Muscle of leg (tissue), 16 donors: ENCODE data around the gene UGT2A1. TPM values are rescaled to one million over a fixed set of nuclear protein-coding genes. Genes with fewer than 3 reads are reported as not detected.
"Not testable (repeated sequence)": the region's sequence is repeated elsewhere in the genome, so short reads cannot be mapped to it uniquely, and the experiment has no call there.

Experiments used
- DNase-seq: peaks from one replicate; pipeline ENCODE4 v3.0.0; 2013
- H3K27ac ChIP-seq: one replicate; pipeline ENCODE4 v1.5.1; 2013; ENCODE audit warnings: mild to moderate bottlenecking, low read length, control low read depth
- H3K27me3 ChIP-seq: one replicate; pipeline ENCODE4 v1.6.1; 2013; ENCODE audit warnings: low read length; ENCODE audit not compliant: control insufficient read depth, insufficient read depth
- H3K36me3 ChIP-seq: one replicate; pipeline ENCODE4 v1.6.1; 2013; ENCODE audit warnings: low read length; ENCODE audit not compliant: control insufficient read depth, insufficient read depth
- H3K4me1 ChIP-seq: one replicate; pipeline ENCODE4 v1.6.1; 2013; ENCODE audit warnings: low read length; ENCODE audit not compliant: control insufficient read depth, insufficient read depth
- H3K4me3 ChIP-seq: one replicate; pipeline ENCODE4 v1.5.1; 2013; ENCODE audit warnings: low read length, control low read depth
- H3K9me3 ChIP-seq: replicated peaks from 2 replicates; pipeline ENCODE4 v1.6.1; 2013; ENCODE audit warnings: low read depth, low read length; ENCODE audit not compliant: control insufficient read depth
- WGBS: methylation state at CpG from one replicate; pipeline ENCODE4 v1.1.5; 2013; ENCODE audit warnings: missing lambda C conversion rate; ENCODE audit not compliant: insufficient coverage; 5-methylcytosine and 5-hydroxymethylcytosine counted together
- long read RNA-seq, 11 donors: transcript quantifications; one replicate each; lab custom pipeline, GENCODE V29; 2026
- polyA plus RNA-seq, 8 donors: library from polyadenylated mRNA; unstranded; fragments of 120-200 nt; gene quantifications; one replicate each; pipeline versions ENCODE4 v1.2.1 to v1.2.3, GENCODE V29; 2013; ENCODE audit warnings: inconsistent platforms in 1 of 8, low replicate concordance in 1 of 8; ENCODE audit not compliant: insufficient read length in 8 of 8, insufficient read depth in 1 of 8
- total RNA-seq: library from RNA; stranded (reverse); fragments of 120-200 nt; gene quantifications from one replicate; pipeline ENCODE4 v1.2.4, GENCODE V29; 2013

UGT2A1 gene
- 0.31 TPM for total RNA-seq
- polyA plus RNA-seq: under 1 TPM in 5 of 8 donors, not detected in 3; 0.07 to 0.28 (median 0.09) TPM
- long read RNA-seq, donor 1: 0 reads
- long read RNA-seq, donor 2: 0 reads
- long read RNA-seq, donor 3: 0 reads
- long read RNA-seq, donor 4: 0 reads
- long read RNA-seq, donor 5: 0 reads
- long read RNA-seq, donor 6: 0 reads
- long read RNA-seq, donor 7: 0 reads
- long read RNA-seq, donor 8: 0 reads
- long read RNA-seq, donor 9: 0 reads
- long read RNA-seq, donor 10: 0 reads
- long read RNA-seq, donor 11: 0 reads

DNA sequence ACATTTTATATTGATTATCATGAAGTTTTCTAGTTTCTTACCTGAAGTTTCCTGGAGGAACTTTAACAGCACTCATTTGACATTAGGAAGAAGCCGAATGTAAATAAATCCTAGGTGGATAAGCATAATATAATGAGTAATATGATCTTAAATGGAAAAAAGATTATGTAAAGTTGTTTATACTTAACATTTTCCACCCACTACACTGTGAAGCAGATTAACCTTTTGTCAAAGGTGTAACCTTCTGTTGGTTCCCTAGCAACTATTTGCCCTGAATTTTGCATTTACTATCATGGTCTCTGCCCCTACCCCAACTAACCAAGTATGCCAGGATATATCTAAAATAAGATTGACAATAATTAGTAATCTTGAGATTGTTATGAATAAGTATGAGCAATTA lies at the start of gene UGT2A1:
TSS of gene UGT2A1 (minus strand) at position 101 of the 400 bp plus-strand sequence. CDS start 5,603 bp downstream, outside the sequence.
- H3K27ac ChIP-seq: no peak within 1 kb of the TSS
- DNase-seq: no peak
- no peak within 1 kb of the TSS for H3K4me3 ChIP-seq
- H3K27me3 ChIP-seq: no peaks in the 10 kb centered on the region
- H3K36me3 ChIP-seq: no peaks in the 10 kb centered on the region
- no CpG with 5 or more reads among the region's 1 CpG for WGBS
- no peaks in the 10 kb centered on the region for H3K9me3 ChIP-seq
- no peaks in the 10 kb centered on the region for H3K4me1 ChIP-seq

DNA sequence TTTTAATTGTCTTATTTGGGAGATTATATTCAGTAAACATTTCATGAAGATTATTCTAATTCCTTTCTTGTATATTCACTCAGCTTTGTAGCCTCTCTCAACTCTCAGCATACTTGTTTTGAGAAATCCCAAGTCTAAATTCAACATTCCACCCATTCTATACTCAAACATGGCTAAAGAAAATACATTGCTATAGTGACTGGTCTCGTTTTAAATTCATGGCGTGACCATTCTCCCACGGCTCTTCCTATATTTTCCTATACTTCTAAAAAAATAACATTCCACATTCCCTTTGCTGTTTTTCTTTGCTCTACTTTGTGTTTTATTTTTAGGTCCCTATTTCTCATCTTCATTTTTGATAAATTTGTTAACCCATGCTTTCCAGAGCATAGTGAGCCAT lies 49.2 kb upstream of the UGT2A1 start:
- Histone ChIP-seq H3K27me3 (no peaks in the 10 kb centered on the region), H3K4me3 (no peak overlapping the region), H3K9me3 (no peaks in the 10 kb centered on the region), H3K36me3 (no peaks in the 10 kb centered on the region), H3K4me1 (no peaks in the 10 kb centered on the region), H3K27ac (no peak overlapping the region)
- DNase-seq: no peak
- WGBS: no CpG with 5 or more reads among the region's 3 CpGs

DNA sequence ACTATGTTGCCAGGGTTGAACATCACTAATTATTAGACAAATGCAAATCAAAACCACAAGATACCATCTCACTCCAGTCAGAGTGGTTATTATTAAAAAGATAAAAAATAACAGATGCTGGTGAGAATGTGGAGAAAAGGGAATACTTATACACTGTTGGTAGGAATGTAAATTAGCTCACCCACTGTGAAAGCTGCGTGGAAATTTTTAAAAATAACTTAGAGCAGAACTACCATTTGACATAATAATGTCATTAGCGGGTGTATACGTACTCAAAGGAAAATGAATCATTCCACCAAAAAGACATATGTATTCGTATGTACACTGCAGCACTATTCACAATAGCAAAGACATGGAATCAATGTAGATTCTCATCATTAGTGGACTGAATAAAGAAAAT lies 48.6 kb upstream of the UGT2A1 start:
- WGBS: no CpG with 5 or more reads among the region's 4 CpGs
- no peak overlapping the region for H3K27ac ChIP-seq
- no peaks in the 10 kb centered on the region for H3K27me3 ChIP-seq
- H3K4me3 ChIP-seq: no peak overlapping the region
- no peak for DNase-seq
- H3K4me1 ChIP-seq: no peaks in the 10 kb centered on the region
- H3K9me3 ChIP-seq: no peaks in the 10 kb centered on the region
- no peaks in the 10 kb centered on the region for H3K36me3 ChIP-seq

DNA sequence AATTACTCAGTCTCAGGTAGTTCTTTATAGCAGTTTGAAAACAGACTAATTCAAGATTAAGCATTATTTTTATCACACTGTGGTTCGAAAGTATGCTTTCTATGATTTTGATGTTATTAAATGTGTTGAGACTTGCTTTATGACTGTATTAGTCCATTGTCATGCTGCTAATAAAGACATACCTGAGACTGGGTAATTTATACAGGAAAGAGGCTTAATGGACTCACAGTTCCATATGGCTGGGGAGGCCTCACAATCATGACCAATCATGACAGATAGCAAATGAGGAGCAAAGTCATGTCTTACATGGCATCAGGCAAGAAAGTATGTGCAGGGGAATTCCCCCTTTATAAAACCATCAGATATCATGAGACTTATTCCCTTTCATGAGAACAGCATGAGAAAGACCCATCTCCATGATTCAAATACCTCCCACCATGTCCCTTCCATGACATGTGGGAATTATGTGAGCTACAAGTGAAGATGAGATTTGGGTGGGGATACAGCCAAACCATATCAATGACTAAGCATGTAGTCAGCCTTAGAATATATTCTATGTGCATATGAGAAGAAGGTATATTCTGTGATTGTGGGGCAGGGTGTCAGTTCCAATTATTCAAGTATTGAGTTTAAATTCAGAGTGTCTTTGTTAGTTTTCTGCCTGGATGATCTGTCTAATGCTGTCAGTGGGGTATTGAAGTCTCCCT lies 44.6 kb upstream of the UGT2A1 start:
- H3K4me3 ChIP-seq: no peak overlapping the region
- H3K9me3 ChIP-seq: no peaks in the 10 kb centered on the region
- H3K36me3 ChIP-seq: no peaks in the 10 kb centered on the region
- no peak overlapping the region for H3K27ac ChIP-seq
- no peaks in the 10 kb centered on the region for H3K4me1 ChIP-seq
- no peaks in the 10 kb centered on the region for H3K27me3 ChIP-seq
- WGBS: no CpG with 5 or more reads among the region's 1 CpG
- DNase-seq: no peak

DNA sequence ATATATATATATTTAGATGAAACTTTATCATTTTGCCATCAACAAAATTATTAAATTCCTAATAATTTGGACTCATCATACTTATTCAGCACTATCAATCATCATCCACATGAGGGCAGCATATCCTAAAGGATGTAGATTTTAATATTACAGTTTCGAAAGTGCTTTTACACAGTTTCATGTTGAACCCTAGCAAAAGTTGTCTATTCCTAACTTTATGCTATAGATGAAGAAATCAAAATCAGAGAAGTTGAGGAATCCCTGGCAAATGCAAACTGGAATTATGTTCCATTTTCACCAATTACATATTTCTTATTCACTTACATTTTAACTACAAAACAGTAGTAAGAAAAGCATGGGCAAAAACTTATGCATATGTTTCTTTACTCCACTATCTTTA lies 36.6 kb upstream of the UGT2A1 start:
- Histone ChIP-seq H3K27ac (no peak overlapping the region), H3K4me1 (no peaks in the 10 kb centered on the region), H3K27me3 (no peaks in the 10 kb centered on the region), H3K4me3 (no peak overlapping the region), H3K36me3 (no peaks in the 10 kb centered on the region), H3K9me3 (no peaks in the 10 kb centered on the region)
- peak; percentile 70 for DNase-seq
- no CpG with 5 or more reads among the region's 1 CpG for WGBS

DNA sequence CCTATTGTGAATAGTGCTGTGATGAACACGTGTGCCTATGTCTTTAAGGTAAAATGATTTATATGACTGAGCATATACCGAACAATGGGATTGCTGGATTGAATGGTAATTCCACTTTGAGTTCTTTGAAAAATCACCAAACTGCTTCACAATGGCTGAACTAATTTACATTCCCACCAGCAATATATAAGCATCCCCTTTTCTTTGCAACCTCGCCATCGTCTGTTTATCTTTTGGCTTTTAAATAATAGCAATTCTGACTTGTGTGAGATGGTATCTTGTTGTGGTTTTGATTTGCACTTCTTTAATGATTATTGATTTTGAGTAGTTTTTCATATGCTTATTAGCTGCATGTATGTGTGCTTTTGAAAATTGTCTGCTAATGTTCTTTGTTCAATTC lies 31.8 kb upstream of the UGT2A1 start:
- Histone ChIP-seq H3K4me1 (no peaks in the 10 kb centered on the region), H3K4me3 (no peak overlapping the region), H3K27me3 (no peaks in the 10 kb centered on the region), H3K27ac (no peak overlapping the region), H3K36me3 (no peaks in the 10 kb centered on the region), H3K9me3 (no peaks in the 10 kb centered on the region)
- no peak for DNase-seq
- no CpG with 5 or more reads among the region's 4 CpGs for WGBS

DNA sequence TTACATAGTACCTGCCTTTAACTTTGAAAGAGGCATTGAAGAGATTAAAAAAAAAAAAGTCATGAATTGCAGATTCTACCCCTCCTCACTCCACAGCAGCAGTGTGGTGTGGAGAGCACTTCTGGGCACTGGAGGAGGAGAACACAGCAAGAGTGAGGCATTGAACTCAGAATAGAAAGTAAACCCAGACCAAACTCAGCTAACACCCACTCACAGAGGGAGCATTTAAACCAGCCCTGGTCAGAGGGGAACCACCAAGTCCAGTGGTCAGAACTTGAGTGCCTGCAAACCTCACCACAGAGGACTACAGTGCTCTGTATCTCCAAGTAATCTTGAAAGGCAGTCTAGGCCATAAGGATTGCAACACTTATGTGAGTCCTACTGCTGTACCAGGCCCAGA lies 15.6 kb upstream of the UGT2A1 start:
- no peak for DNase-seq
- H3K36me3 ChIP-seq: no peaks in the 10 kb centered on the region
- H3K9me3 ChIP-seq: no peaks in the 10 kb centered on the region
- no peak overlapping the region for H3K27ac ChIP-seq
- no peaks in the 10 kb centered on the region for H3K4me1 ChIP-seq
- H3K27me3 ChIP-seq: no peaks in the 10 kb centered on the region
- no peak overlapping the region for H3K4me3 ChIP-seq

DNA sequence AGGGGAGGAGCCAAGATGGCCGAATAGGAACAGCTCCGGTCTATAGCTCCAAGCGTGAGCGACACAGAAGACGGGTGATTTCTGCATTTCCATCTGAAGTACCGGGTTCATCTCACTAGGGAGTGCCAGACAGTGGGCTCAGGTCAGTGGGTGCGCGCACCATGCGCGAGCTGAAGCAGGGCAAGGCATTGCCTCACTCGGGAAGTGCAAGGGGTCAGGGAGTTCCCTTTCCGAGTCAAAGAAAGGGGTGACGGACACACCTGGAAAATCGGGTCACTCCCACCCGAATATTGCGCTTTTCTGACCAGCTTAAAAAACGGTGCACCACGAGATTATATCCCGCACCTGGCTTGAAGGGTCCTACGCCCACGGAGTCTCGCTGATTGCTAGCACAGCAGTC lies 11.0 kb upstream of the UGT2A1 start:
- not testable (repeated sequence) for H3K27ac ChIP-seq, H3K4me3 ChIP-seq, H3K9me3 ChIP-seq, H3K36me3 ChIP-seq, H3K27me3 ChIP-seq, DNase-seq, H3K4me1 ChIP-seq
- 95% methylated on average over 11 of the region's 22 CpGs for WGBS

DNA sequence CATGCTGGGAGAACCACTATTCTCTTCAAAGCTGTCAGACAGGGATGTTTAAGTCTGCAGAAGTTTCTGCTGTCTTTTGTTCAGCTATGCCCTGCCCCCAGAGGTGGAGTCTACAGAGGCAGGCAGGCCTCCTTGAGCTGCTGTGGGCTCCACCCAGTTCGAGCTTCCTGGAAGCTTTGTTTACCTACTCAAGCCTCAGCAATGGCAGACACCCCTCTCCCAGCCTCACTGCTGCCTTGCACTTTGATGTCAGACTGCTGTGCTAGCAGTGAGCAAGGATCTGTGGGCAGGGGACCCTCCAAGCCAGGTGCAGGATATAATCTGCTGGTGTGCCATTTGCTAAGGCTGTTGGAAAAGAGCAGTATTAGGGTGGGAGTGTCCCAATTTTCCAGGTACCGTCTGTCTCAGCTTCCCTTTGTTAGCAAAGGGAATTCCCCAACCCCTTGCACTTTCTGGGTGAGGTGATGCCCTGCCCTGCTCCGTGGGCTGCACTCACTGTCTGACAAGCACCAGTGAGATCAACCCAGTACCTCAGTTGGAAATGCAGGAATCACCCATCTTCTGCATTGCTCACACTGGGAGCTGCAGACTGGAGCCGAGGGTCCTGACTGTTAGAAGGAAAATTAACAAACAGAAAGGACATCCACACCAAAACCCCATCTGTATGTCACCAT lies 8.2 kb upstream of the UGT2A1 start:
- H3K27ac ChIP-seq, H3K4me1 ChIP-seq, H3K27me3 ChIP-seq, H3K9me3 ChIP-seq, H3K4me3 ChIP-seq, H3K36me3 ChIP-seq, DNase-seq: not testable (repeated sequence)
- WGBS: 44% methylated on average over 1 of the region's 4 CpGs

DNA sequence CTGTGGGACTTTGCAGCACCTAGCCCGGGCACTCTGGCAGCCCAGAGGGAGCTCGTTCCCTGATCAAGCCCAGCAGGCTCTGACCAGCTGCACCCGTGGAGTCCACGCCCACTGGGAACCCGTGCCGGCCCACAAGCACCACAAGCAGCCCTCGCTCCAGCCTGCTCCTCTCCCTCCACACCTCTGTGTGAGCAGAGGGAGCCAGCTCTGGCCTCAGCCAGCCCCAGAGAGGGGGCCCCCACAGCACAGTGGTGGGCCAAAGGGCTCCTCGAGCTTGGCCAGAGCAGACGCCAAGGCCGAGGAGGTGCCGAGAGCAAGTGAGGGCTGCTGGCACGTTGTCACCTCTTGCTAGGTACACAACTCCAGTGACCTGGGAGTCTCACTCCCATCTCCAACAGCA lies 5.1 kb upstream of the UGT2A1 start:
- no peaks in the 10 kb centered on the region for H3K36me3 ChIP-seq
- H3K27ac ChIP-seq: no peak overlapping the region
- H3K9me3 ChIP-seq: no peaks in the 10 kb centered on the region
- H3K4me1 ChIP-seq: no peaks in the 10 kb centered on the region
- H3K27me3 ChIP-seq: no peaks in the 10 kb centered on the region
- 89% methylated on average over 12 of the region's 12 CpGs for WGBS
- DNase-seq: no peak
- H3K4me3 ChIP-seq: no peak overlapping the region
